IMR-90 (cell line): ENCODE measurements around the gene SNAPC4. TPM values are rescaled to one million over a fixed set of nuclear protein-coding genes. Genes with fewer than 3 reads are reported as not detected.

Experiments used
- ATAC-seq: fragments of 200-7000 bp; cut with Tn5 transposase; 2 replicates; pipeline ENCODE4 v1.9.1; 2020; ENCODE audit warnings: low read depth, mild to moderate bottlenecking, moderate library complexity
- BruUV-seq: library from RNA; stranded (reverse); fragments of 400-500 nt; replicated peaks from 2 replicates; lab custom pipeline; 2021; lab: Mats Ljungman, UMichigan
- CTCF ChIA-PET: fragments of 300-600 bp; formaldehyde crosslinking; extraction: SDS; loops from one replicate; lab custom pipeline; 2021; ENCODE audit warnings: antibody characterized with exemption; lab: Yijun Ruan, JAX
- POLR2A ChIA-PET: fragments of 300-600 bp; sonication (Branson Sonifier 250); formaldehyde crosslinking; loops from one replicate; lab custom pipeline; 2022; ENCODE audit warnings: antibody characterized with exemption; ENCODE audit not compliant: unreplicated experiment; lab: Charles Lee
- DNase-seq: peaks from one replicate; pipeline ENCODE4 v3.0.0; 2013
- H2AFZ ChIP-seq: replicated peaks from 2 replicates; pipeline ENCODE3; 2013; ENCODE audit warnings: low read length, mild to moderate bottlenecking; ENCODE audit not compliant: poor library complexity
- H2AK5ac ChIP-seq: 2 replicates; pipeline ENCODE4 v1.6.1; 2013; ENCODE audit warnings: low read depth, low read length, inconsistent platforms
- H2AK9ac ChIP-seq: replicated peaks from 2 replicates; pipeline ENCODE3; 2013; ENCODE audit warnings: mild to moderate bottlenecking, low read depth, low read length, moderate library complexity; ENCODE audit not compliant: poor library complexity
- H2BK120ac ChIP-seq: 2 replicates; pipeline ENCODE4 v1.6.1; 2013; ENCODE audit warnings: low read depth, low read length, inconsistent platforms
- H2BK15ac ChIP-seq: 3 replicates; pipeline ENCODE4 v1.6.1; 2013; ENCODE audit warnings: low read depth, low read length, inconsistent platforms
- H2BK20ac ChIP-seq: 2 replicates; pipeline ENCODE4 v1.6.1; 2013; ENCODE audit warnings: low read depth, mild to moderate bottlenecking, inconsistent platforms, low read length, moderate library complexity
- H2BK5ac ChIP-seq: 2 replicates; pipeline ENCODE4 v1.6.1; 2013; ENCODE audit warnings: mild to moderate bottlenecking, low read depth, low read length, inconsistent platforms; ENCODE audit not compliant: poor library complexity, severe bottlenecking
- H3K14ac ChIP-seq: replicated peaks from 2 replicates; pipeline ENCODE4 v1.6.1; 2013; ENCODE audit warnings: low read depth, low read length, inconsistent platforms
- H3K18ac ChIP-seq: 2 replicates; pipeline ENCODE4 v1.6.1; 2013; ENCODE audit warnings: low read depth, low read length, control low read depth
- H3K23ac ChIP-seq: 2 replicates; pipeline ENCODE4 v1.6.1; 2013; ENCODE audit warnings: low read depth, low read length, inconsistent platforms
- H3K27ac ChIP-seq: 2 replicates; pipeline ENCODE4 v1.5.1; 2013; ENCODE audit warnings: mild to moderate bottlenecking, control low read depth, low read length; ENCODE audit not compliant: insufficient read depth
- H3K27me3 ChIP-seq: 2 replicates; pipeline ENCODE4 v1.6.1; 2013; ENCODE audit warnings: low read length; ENCODE audit not compliant: control insufficient read depth, insufficient read depth
- H3K36me3 ChIP-seq: 2 replicates; pipeline ENCODE4 v1.6.1; 2013; ENCODE audit warnings: low read length, mixed read lengths; ENCODE audit not compliant: control insufficient read depth, insufficient read depth
- H3K4ac ChIP-seq: 2 replicates; pipeline ENCODE4 v1.6.1; 2013; ENCODE audit warnings: low read depth, low read length, inconsistent platforms
- H3K4me1 ChIP-seq: 2 replicates; pipeline ENCODE4 v1.6.1; 2013; ENCODE audit warnings: low read length, mixed read lengths; ENCODE audit not compliant: control insufficient read depth, insufficient read depth
- H3K4me2 ChIP-seq: 2 replicates; pipeline ENCODE4 v1.6.1; 2013; ENCODE audit warnings: low read depth, mild to moderate bottlenecking, control low read depth, low read length, moderate library complexity
- H3K4me3 ChIP-seq: 2 replicates; pipeline ENCODE4 v1.5.1; 2013; ENCODE audit warnings: low read depth, mild to moderate bottlenecking, control low read depth, low read length, moderate library complexity; ENCODE audit not compliant: insufficient read depth
- H3K56ac ChIP-seq: 2 replicates; pipeline ENCODE4 v1.6.1; 2013; ENCODE audit warnings: low read length, inconsistent platforms; ENCODE audit not compliant: insufficient read depth; ENCODE audit errors: extremely low read depth
- H3K79me1 ChIP-seq, 2 experiments: 2 replicates each; pipeline ENCODE4 v1.6.1; 2013; ENCODE audit warnings: low read length in 2 of 2, inconsistent platforms in 1 of 2, low read depth in 1 of 2
- H3K9ac ChIP-seq: 2 replicates; pipeline ENCODE4 v1.6.1; 2013; ENCODE audit warnings: low read depth, low read length, control low read depth
- H3K9me1 ChIP-seq: 2 replicates; pipeline ENCODE4 v1.6.1; 2013; ENCODE audit warnings: low read length, inconsistent platforms; ENCODE audit not compliant: insufficient read depth
- H3K9me3 ChIP-seq: 2 replicates; pipeline ENCODE4 v1.6.1; 2013; ENCODE audit warnings: low read length; ENCODE audit not compliant: control insufficient read depth, insufficient read depth
- H4K20me1 ChIP-seq: 2 replicates; pipeline ENCODE4 v1.6.1; 2013; ENCODE audit warnings: low read length, inconsistent platforms; ENCODE audit not compliant: insufficient read depth
- H4K5ac ChIP-seq: 2 replicates; pipeline ENCODE4 v1.6.1; 2013; ENCODE audit warnings: mild to moderate bottlenecking, low read depth, low read length, control low read depth
- H4K8ac ChIP-seq, 2 experiments: 2 replicates each; pipeline ENCODE4 v1.6.1; 2013; ENCODE audit warnings: low read depth in 2 of 2, low read length in 2 of 2, control low read depth in 1 of 2, inconsistent platforms in 1 of 2
- H4K91ac ChIP-seq: 2 replicates; pipeline ENCODE4 v1.6.1; 2013; ENCODE audit warnings: low read depth, low read length, inconsistent platforms; ENCODE audit not compliant: insufficient read depth
- FOS ChIP-seq: fragments of 150-350 bp; IDR thresholded peaks from 2 replicates; pipeline ENCODE4 v1.6.1; 2016; ENCODE audit warnings: low read depth, low read length
- NFE2L2 ChIP-seq: fragments of 150-350 bp; IDR thresholded peaks from 2 replicates; pipeline ENCODE4 v1.6.1; 2016; ENCODE audit warnings: low read depth, mild to moderate bottlenecking, low read length
- RFX5 ChIP-seq: IDR thresholded peaks from 2 replicates; pipeline ENCODE4 v1.8.0; 2012; ENCODE audit warnings: low read depth, mild to moderate bottlenecking, low read length, moderate library complexity
- WGBS, 2 experiments: methylation state at CpG; one replicate each; pipeline versions ENCODE4 v1.1.5 to v1.1.7; 2013; ENCODE audit warnings: missing lambda C conversion rate in 2 of 2; ENCODE audit not compliant: insufficient read length in 1 of 2; ENCODE audit errors: extremely low coverage in 2 of 2; 5-methylcytosine and 5-hydroxymethylcytosine counted together
- dilution Hi-C: fragments of 300-500 bp; cut with HindIII; formaldehyde crosslinking; loops from one replicate; pipeline ENCODE4 v1.14.3; 2018; ENCODE audit warnings: low sequenced_read_pairs; ENCODE audit not compliant: unreplicated experiment
- in situ Hi-C: fragments of 300-500 bp; cut with MboI; formaldehyde crosslinking; loops from 3 replicates; pipeline ENCODE4 v1.14.3; 2019; ENCODE audit warnings: low sequenced_read_pairs, inconsistent platforms, mixed read lengths
- intact Hi-C: fragments of 100-400 bp; cut with micrococcal nuclease; formaldehyde crosslinking; loops from 2 replicates; pipeline ENCODE4 v1.10.0; 2022
- polyA plus RNA-seq, 3 experiments: library from polyadenylated mRNA; depleted of rRNA; stranded (reverse); fragments of >200 nt; gene quantifications; 2 replicates each; pipeline ENCODE4 v1.2.3, GENCODE V29; 2012; ENCODE audit warnings: low replicate concordance in 1 of 3
- total RNA-seq: library from RNA; depleted of rRNA; stranded (reverse); fragments of >200 nt; gene quantifications from 2 replicates; pipeline ENCODE4 v1.2.3, GENCODE V29; 2012

The SNAPC4 gene
- total and polyA plus RNA-seq, 2 of the 4 experiments (the other 2 are of a cell fraction): 2.5 to 6.5 TPM

DNA sequence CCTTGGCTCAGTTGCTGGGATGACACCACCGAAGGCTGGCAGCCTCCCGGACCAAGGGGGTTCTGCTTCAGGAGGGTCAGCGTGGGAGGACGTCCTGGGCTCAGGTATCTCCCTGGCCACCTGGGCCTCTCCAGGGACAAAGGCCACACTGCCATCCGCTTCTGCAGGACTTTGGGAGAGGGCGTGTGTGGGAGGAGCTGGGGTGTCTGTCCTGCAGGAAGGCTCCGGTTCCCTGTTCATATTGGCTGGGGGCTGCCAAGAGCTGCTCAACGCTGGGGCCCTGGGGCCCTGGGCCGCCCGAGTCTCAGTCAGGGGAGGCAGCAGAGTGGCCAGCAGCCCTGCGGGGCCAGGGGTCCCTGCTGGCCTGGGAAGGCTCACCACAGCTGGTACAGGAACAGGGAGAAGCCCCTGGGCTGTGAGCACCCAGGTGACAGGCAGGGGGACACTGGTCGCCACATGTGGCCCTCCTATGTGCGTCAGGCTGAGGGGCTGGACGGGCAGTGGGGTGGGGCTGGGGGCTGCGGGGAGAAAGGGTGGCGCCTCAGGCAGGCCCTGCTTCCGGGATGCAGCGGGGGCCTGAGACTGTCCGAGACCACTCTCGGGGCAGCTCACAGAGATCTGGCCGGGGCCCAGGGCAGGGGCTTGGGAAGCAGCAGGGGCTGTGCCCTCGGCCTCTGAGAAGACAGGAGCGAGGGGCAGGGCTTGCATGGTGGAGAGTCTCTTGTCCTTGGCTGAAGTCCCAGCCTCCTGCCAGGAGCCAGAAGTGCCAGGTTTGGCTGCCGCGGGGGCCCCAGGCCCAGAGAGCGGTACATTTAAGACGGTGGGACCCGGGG, 21.6 kb downstream of the SNAPC4 start:
- Histone ChIP-seq H3K9me3 (no peaks in the 10 kb centered on the region), H3K9me1 (no peaks in the 10 kb centered on the region), H2AK9ac (no peak overlapping the region), H3K4me1 (no peaks in the 10 kb centered on the region; the same call in 1 of the 2 replicates), H3K36me3 (peaks cover 40% of the 10 kb centered on the region), H3K4ac (no peak overlapping the region), H3K18ac (no peak overlapping the region), H4K5ac (no peak overlapping the region), H2BK120ac (no peak overlapping the region), H3K27me3 (no peaks in the 10 kb centered on the region), H2BK5ac (no peak overlapping the region), H2AK5ac (no peak overlapping the region), H2AFZ (no peak overlapping the region), H3K14ac (no peak overlapping the region), H3K27ac (no peak overlapping the region), H2BK15ac (no peak overlapping the region), H3K4me2 (no peak overlapping the region), H2BK20ac (no peak overlapping the region), H4K20me1 (no peaks in the 10 kb centered on the region), H4K8ac (no peak overlapping the region), H3K79me1 (no peaks in the 10 kb centered on the region), H3K23ac (no peak overlapping the region), H4K91ac (no peak overlapping the region), H3K56ac (no peak overlapping the region), H3K4me3 (no peak overlapping the region), H3K9ac (no peak overlapping the region)
- no TSS peak for BruUV-seq
- intact Hi-C loops (no loop called here), in situ Hi-C loops (no loop called here), dilution Hi-C loops (no loop called here)
- WGBS, 2 experiments: 91% methylated on average over 13 of the region's 28 CpGs; no CpG with 5 or more reads in 1 of the 2 experiments
- ChIA-PET POLR2A (no interaction called here), CTCF (no interaction called here)
- no peak for ATAC-seq
- no peak for TF ChIP-seq RFX5
- no peak for TF ChIP-seq FOS
- no peak for TF ChIP-seq NFE2L2
- DNase-seq: no peak
